GM21515 (cell line): ENCODE results near the gene TRAF2.

Source experiments
- ATAC-seq: cut with Tn5 transposase; IDR thresholded peaks from one replicate; pipeline ENCODE4 v1.9.1; 2021; ENCODE audit not compliant: unreplicated experiment

Gene TRAF2

GRCh38 chr9:136958898-136959850, 72.9 kb downstream of the TRAF2 start:
- ATAC-seq: no peak

GRCh38 chr9:136960212-136960937, 74.1 kb downstream of the TRAF2 start:
- no peak for ATAC-seq

- ATAC-seq: no peak
These were observed 74.6 kb downstream of the TRAF2 start for GRCh38 chr9:136960938-136961275.

GRCh38 chr9:136961279-136962065, 75.2 kb downstream of the TRAF2 start:
- no peak for ATAC-seq

- ATAC-seq: no peak
These were observed 75.8 kb downstream of the TRAF2 start for GRCh38 chr9:136962163-136962562.

- ATAC-seq: no peak
These were observed 76.5 kb downstream of the TRAF2 start for GRCh38 chr9:136962701-136963248.

GRCh38 chr9:136963341-136963740, 77.0 kb downstream of the TRAF2 start:
- ATAC-seq: no peak

GRCh38 chr9:136963751-136964150, 77.4 kb downstream of the TRAF2 start:
- no peak for ATAC-seq

- no peak for ATAC-seq
These were observed 77.9 kb downstream of the TRAF2 start for GRCh38 chr9:136964171-136964689.

GRCh38 chr9:136964833-136965422, 78.6 kb downstream of the TRAF2 start:
- no peak for ATAC-seq

- no peak for ATAC-seq
These were observed 79.6 kb downstream of the TRAF2 start for GRCh38 chr9:136965771-136966484.

GRCh38 chr9:136968333-136969127, 82.2 kb downstream of the TRAF2 start:
- ATAC-seq: no peak

GRCh38 chr9:136969150-136969549, 82.8 kb downstream of the TRAF2 start:
- ATAC-seq: no peak

GRCh38 chr9:136969774-136970173, 83.5 kb downstream of the TRAF2 start:
- ATAC-seq: no peak

- no peak for ATAC-seq
These were observed 84.0 kb downstream of the TRAF2 start for GRCh38 chr9:136970361-136970760.

- ATAC-seq: no peak
These were observed 85.4 kb downstream of the TRAF2 start for GRCh38 chr9:136971746-136972145.

- no peak for ATAC-seq
These were observed 86.0 kb downstream of the TRAF2 start for GRCh38 chr9:136972335-136972734.

GRCh38 chr9:136972743-136973142, 86.4 kb downstream of the TRAF2 start:
- ATAC-seq: no peak
